WTC11 (cell line): Measurements from ENCODE around the gene CRCP.
"Not testable (repeated sequence)": the region's sequence is repeated elsewhere in the genome, so short reads cannot be mapped to it uniquely, and the experiment has no call there.

Experiments
- ATF3 ChIP-seq: sonication (generic); formaldehyde crosslinking; conservative IDR thresholded peaks from 2 replicates; pipeline ENCODE4 v1.8.1; 2022; ENCODE audit warnings: mild to moderate bottlenecking, missing genetic modification reagents
- CTCF ChIP-seq: fragments of 200-600 bp; IDR thresholded peaks from 2 replicates; pipeline ENCODE4 v1.8.0; 2022; ENCODE audit warnings: antibody characterized with exemption
- E2F1 ChIP-seq: sonication (generic); formaldehyde crosslinking; IDR thresholded peaks from 2 replicates; pipeline ENCODE4 v1.8.0; 2022; ENCODE audit warnings: mild to moderate bottlenecking, missing genetic modification reagents
- E2F4 ChIP-seq: sonication (generic); formaldehyde crosslinking; IDR thresholded peaks from 2 replicates; pipeline ENCODE4 v1.8.1; 2022; ENCODE audit warnings: low read depth, mild to moderate bottlenecking, moderate library complexity, missing genetic modification reagents, borderline replicate concordance
- ESRRA ChIP-seq: sonication (generic); formaldehyde crosslinking; IDR thresholded peaks from 2 replicates; pipeline ENCODE4 v1.8.1; 2022; ENCODE audit warnings: mild to moderate bottlenecking, missing genetic modification reagents, borderline replicate concordance
- FOXP4 ChIP-seq: sonication (generic); formaldehyde crosslinking; IDR thresholded peaks from 2 replicates; pipeline ENCODE4 v1.8.0; 2022; ENCODE audit warnings: mild to moderate bottlenecking, missing genetic modification reagents
- GABPB1 ChIP-seq: sonication (generic); formaldehyde crosslinking; IDR thresholded peaks from 2 replicates; pipeline ENCODE4 v1.8.1; 2023; ENCODE audit warnings: mild to moderate bottlenecking, missing genetic modification reagents
- IRF2 ChIP-seq: sonication (generic); formaldehyde crosslinking; IDR thresholded peaks from 2 replicates; pipeline ENCODE4 v1.8.0; 2022; ENCODE audit warnings: low read depth, missing genetic modification reagents, borderline replicate concordance
- NFYB ChIP-seq: sonication (generic); formaldehyde crosslinking; conservative IDR thresholded peaks from 2 replicates; pipeline ENCODE4 v1.8.0; 2022; ENCODE audit warnings: low read depth, missing genetic modification reagents
- SP1 ChIP-seq: sonication (generic); formaldehyde crosslinking; conservative IDR thresholded peaks from 2 replicates; pipeline ENCODE4 v1.8.1; 2022; ENCODE audit warnings: missing genetic modification reagents
- ZBTB21 ChIP-seq: sonication (generic); formaldehyde crosslinking; IDR thresholded peaks from 2 replicates; pipeline ENCODE4 v1.8.1; 2023; ENCODE audit warnings: mild to moderate bottlenecking, missing genetic modification reagents, borderline replicate concordance
- ZNF232 ChIP-seq: sonication (generic); formaldehyde crosslinking; IDR thresholded peaks from 2 replicates; pipeline ENCODE4 v1.8.0; 2022; ENCODE audit warnings: mild to moderate bottlenecking, missing genetic modification reagents

GRCh38 chr7:66103994-66104393 lies 10.7 kb upstream of the CRCP start:
- not testable (repeated sequence) for TF ChIP-seq ZNF232 (CRISPR knock-in tag); GABPB1; CTCF; E2F4 (CRISPR knock-in tag); IRF2 (CRISPR knock-in tag); FOXP4 (CRISPR knock-in tag); E2F1 (CRISPR knock-in tag); ZBTB21; SP1; NFYB (CRISPR knock-in tag); ESRRA (CRISPR knock-in tag); ATF3 (CRISPR knock-in tag)
